Fibroblast of lung (primary cell): ENCODE results near the gene NCOA7.

ENCODE experiments used
- CTCF ChIP-seq, 2 donors: IDR thresholded peaks in 1 of 2; conservative IDR thresholded peaks in 1 of 2; 1 replicate in 1 of 2; 2 replicates in 1 of 2; pipeline ENCODE4 v1.5.1; 2011 to 2012; ENCODE audit warnings: low read length in 2 of 2, control low read depth in 1 of 2, inconsistent platforms in 1 of 2, low read depth in 1 of 2, mild to moderate bottlenecking in 1 of 2
- EZH2 ChIP-seq: IDR thresholded peaks from 2 replicates; pipeline ENCODE4 v1.5.1; 2012; ENCODE audit warnings: low read length, control low read depth, mild to moderate bottlenecking; ENCODE audit errors: missing control alignments

- no peak for TF ChIP-seq CTCF (conservative IDR thresholded peaks at IDR 0.05 in 1 of 2, IDR thresholded peaks at IDR 0.05 in 1 of 2; ENCODE audit: low read depth in 1 of 2, low read length in 2 of 2)
- no peak for TF ChIP-seq EZH2
Measured at GRCh38 chr6:125886021-125886420, 95.3 kb downstream of the NCOA7 start.
